K562 (cell line): Measurements from ENCODE around the gene VPS26A. TPM values are rescaled to one million over a fixed set of nuclear protein-coding genes. Genes with fewer than 3 reads are reported as not detected.
"Not testable (repeated sequence)": the region's sequence is repeated elsewhere in the genome, so short reads cannot be mapped to it uniquely, and the experiment has no call there.

ENCODE experiments used
- ATAC-seq: fragments of 200-7000 bp; cut with Tn5 transposase; 3 replicates; pipeline ENCODE4 v1.9.1; 2020; ENCODE audit warnings: moderate library complexity
- BruUV-seq: library from RNA; stranded (reverse); fragments of 400-500 nt; replicated peaks from 2 replicates; lab custom pipeline; 2021; lab: Mats Ljungman, UMichigan
- CTCF ChIA-PET: fragments of 300-600 bp; formaldehyde crosslinking; extraction: SDS; loops from one replicate; lab custom pipeline; 2021; ENCODE audit warnings: low intra/inter-chr PET ratio; lab: Yijun Ruan, JAX
- POLR2A ChIA-PET: fragments of 300-600, 350-650 bp; sonication (Branson Sonifier 250); formaldehyde crosslinking; extraction: SDS; loops from one replicate; lab custom pipeline; 2021; ENCODE audit warnings: antibody characterized with exemption, inconsistent platforms; lab: Yijun Ruan, JAX
- DNase-seq, 4 experiments: peaks; one replicate each; pipeline versions ENCODE4 v3.0.0 to v3.0.0-alpha.2; 2011 to 2018; ENCODE audit warnings: low spot score in 3 of 4, mixed read lengths in 3 of 4; ENCODE audit errors: extremely low read depth in 1 of 4
- FAIRE-seq: peaks from 2 replicates; lab custom pipeline; 2011; peaks lifted over from hg19 to GRCh38; lab: Jason Lieb, UNC
- H2AFZ ChIP-seq: 2 replicates; pipeline ENCODE4 v1.6.0; 2011; ENCODE audit warnings: low read depth, low read length, control low read depth, inconsistent platforms
- H3K27ac ChIP-seq: fragments of 200-600 bp; 3 replicates; pipeline ENCODE4 v1.8.0; 2011; ENCODE audit warnings: low read depth, mild to moderate bottlenecking, control low read depth, inconsistent platforms, low read length, moderate library complexity, mixed read lengths; ENCODE audit errors: extremely low read depth
- H3K27me3 ChIP-seq, 2 experiments: fragments of 300-600 bp in 1 of 2; 2 replicates in 1 of 2; 3 replicates in 1 of 2; pipeline versions ENCODE4 v1.6.0 to v1.8.0; 2011; ENCODE audit warnings: inconsistent platforms in 2 of 2, low read length in 2 of 2, mild to moderate bottlenecking in 1 of 2, mixed read lengths in 1 of 2, moderate library complexity in 1 of 2; ENCODE audit not compliant: control insufficient read depth in 2 of 2, insufficient read depth in 2 of 2
- H3K36me3 ChIP-seq: fragments of 300-600 bp; 3 replicates; pipeline ENCODE4 v1.8.0; 2011; ENCODE audit warnings: mild to moderate bottlenecking, low read length, inconsistent platforms; ENCODE audit not compliant: control insufficient read depth, insufficient read depth
- H3K4me1 ChIP-seq, 2 experiments: fragments of 200-600 bp in 1 of 2; replicated peaks in 1 of 2; 2 replicates in 1 of 2; 3 replicates in 1 of 2; pipeline versions ENCODE4 v1.5.1 to v1.8.0; 2011; ENCODE audit warnings: inconsistent platforms in 2 of 2, low read length in 2 of 2, mild to moderate bottlenecking in 1 of 2, mixed read lengths in 1 of 2, moderate library complexity in 1 of 2; ENCODE audit not compliant: control insufficient read depth in 2 of 2, insufficient read depth in 2 of 2
- H3K4me2 ChIP-seq: 2 replicates; pipeline ENCODE4 v1.6.1; 2011; ENCODE audit warnings: low read length, control low read depth, inconsistent platforms, mixed read lengths; ENCODE audit not compliant: insufficient read depth
- H3K4me3 ChIP-seq: fragments of 200-600 bp; sonication (generic), shearing (Covaris generic); 2 replicates; pipeline ENCODE4 v1.5.1; 2016; ENCODE audit warnings: control low read depth, inconsistent platforms
- H3K79me2 ChIP-seq: fragments of 200-600 bp; 3 replicates; pipeline ENCODE4 v1.8.0; 2011; ENCODE audit warnings: low read length, inconsistent platforms; ENCODE audit not compliant: control insufficient read depth, insufficient read depth
- H3K9ac ChIP-seq, 2 experiments: 2 replicates each; pipeline versions ENCODE4 v1.6.0 to v1.6.1; 2011; ENCODE audit warnings: low read depth in 2 of 2, low read length in 2 of 2, control low read depth in 1 of 2, inconsistent platforms in 1 of 2, mild to moderate bottlenecking in 1 of 2, mixed read lengths in 1 of 2; ENCODE audit not compliant: insufficient read depth in 1 of 2
- H3K9me1 ChIP-seq: one replicate; pipeline ENCODE4 v1.6.0; 2011; ENCODE audit warnings: inconsistent platforms, mild to moderate bottlenecking, low read length, moderate library complexity; ENCODE audit not compliant: control insufficient read depth, insufficient read depth
- H3K9me3 ChIP-seq: replicated peaks from 2 replicates; pipeline ENCODE4 v1.5.1; 2011; ENCODE audit warnings: low read depth, low read length, inconsistent platforms; ENCODE audit not compliant: control insufficient read depth, insufficient read depth
- H4K20me1 ChIP-seq: replicated peaks from 2 replicates; pipeline ENCODE4 v1.6.1; 2011; ENCODE audit warnings: low read length, inconsistent platforms, mixed read lengths; ENCODE audit not compliant: control insufficient read depth, insufficient read depth
- PHF8 ChIP-seq: fragments of 200-600 bp; sonication (generic); IDR thresholded peaks from 2 replicates; pipeline ENCODE4 v1.6.1; 2012; ENCODE audit warnings: mixed run types, mild to moderate bottlenecking, inconsistent platforms, low read length, moderate library complexity, borderline replicate concordance
- ZNF121 ChIP-seq: sonication (generic); formaldehyde crosslinking; conservative IDR thresholded peaks from 2 replicates; pipeline ENCODE4 v1.8.0; 2022; ENCODE audit warnings: missing genetic modification reagents
- WGBS: fragments of 100-300 bp; shearing (Covaris generic); methylation state at CpG from one replicate; pipeline ENCODE4 v1.1.6; 2016; ENCODE audit warnings: low coverage, mixed read lengths; ENCODE audit not compliant: insufficient coverage; ENCODE audit errors: missing lambda C conversion rate; 5-methylcytosine and 5-hydroxymethylcytosine counted together
- in situ Hi-C: fragments of 300-500 bp; cut with MboI; formaldehyde crosslinking; loops from 4 replicates; pipeline ENCODE4 v1.15.0; 2018; ENCODE audit warnings: inconsistent platforms, mixed read lengths
- intact Hi-C: fragments of 100-400 bp; cut with micrococcal nuclease; formaldehyde crosslinking; loops from 2 replicates; pipeline ENCODE4 v1.14.2; 2022
- polyA plus RNA-seq, 8 experiments: library from polyadenylated mRNA; depleted of rRNA in 4 of 8; stranded (reverse) in 5 of 8; unstranded in 3 of 8; fragments of >200 nt; fragmentation: Nextera tagmentation in 2 of 8; fragmentation: Illumina TruSeq in 1 of 8; extraction: Ambion mirVana in 2 of 8; extraction: Trizol in 1 of 8; gene quantifications; 2 replicates each; pipeline versions ENCODE4 v1.2.1 to v1.2.3, GENCODE V29; 2011 to 2014; ENCODE audit warnings: inconsistent platforms in 1 of 8, missing spikeins in 1 of 8
- total RNA-seq, 7 experiments: library from RNA; depleted of rRNA in 6 of 7; stranded (reverse); fragments of >200 nt in 6 of 7; fragmentation: Illumina TruSeq in 2 of 7; extraction: Trizol in 2 of 7; gene quantifications; 2 replicates each; pipeline versions ENCODE4 v1.2.1 to v1.2.3, GENCODE V29; 2011 to 2021; ENCODE audit warnings: low replicate concordance in 1 of 7
- TF ChIP-seq, protein P1 (sequence below): fragments of 200-800 bp; sonication (Bioruptor generic); IDR thresholded peaks from 2 replicates; pipeline ENCODE4 v1.6.1; 2017; ENCODE audit warnings: missing genetic modification characterization, missing compliant biosample characterization
- TF ChIP-seq, protein P2 (sequence below): fragments of 250-450 bp; sonication (Bioruptor Pico); IDR thresholded peaks from 2 replicates; pipeline ENCODE4 v1.5.0; 2021
- TF ChIP-seq, protein P3 (sequence below), 3 experiments: IDR thresholded peaks in 2 of 3; conservative IDR thresholded peaks in 1 of 3; 2 replicates each; pipeline ENCODE4 v1.5.1; 2011 to 2012; ENCODE audit warnings: low read length in 3 of 3, mild to moderate bottlenecking in 3 of 3, control low read depth in 2 of 3, improper control_type of control experiment in 1 of 3, inconsistent platforms in 1 of 3, low read depth in 1 of 3, mixed read lengths in 1 of 3, moderate library complexity in 1 of 3; ENCODE audit not compliant: insufficient read depth in 2 of 3

VPS26A gene
- total and polyA plus RNA-seq, 9 of the 15 experiments (the other 6 are each of a cell fraction or from before 2014, with no cell fraction given), result 47.1 to 137 (median 69.3) TPM

DNA sequence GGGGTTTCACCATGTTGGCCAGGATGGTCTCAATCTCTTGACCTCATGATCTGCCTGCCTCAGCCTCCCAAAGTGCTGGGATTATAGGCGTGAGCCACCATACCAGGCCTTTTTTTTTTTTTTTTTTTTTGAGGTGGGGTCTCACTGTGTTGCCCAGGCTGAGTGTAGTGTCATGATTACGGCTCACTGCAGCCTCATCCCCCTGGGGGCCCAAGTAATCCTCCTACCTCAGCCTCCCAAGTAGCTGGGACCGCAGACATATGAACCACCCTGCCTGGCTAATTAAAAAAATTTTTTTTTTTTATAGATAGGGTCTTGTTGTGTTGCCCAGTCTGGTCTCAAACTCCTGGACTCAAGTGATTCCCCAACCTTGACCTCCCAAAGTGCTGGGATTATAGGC, 18.1 kb downstream of the VPS26A start:
- in situ Hi-C loops, H3K4me2 ChIP-seq, H3K9me1 ChIP-seq, ATAC-seq, H3K4me1 ChIP-seq, intact Hi-C loops, BruUV-seq, FAIRE-seq, H2AFZ ChIP-seq, H3K9ac ChIP-seq, H3K9me3 ChIP-seq, H4K20me1 ChIP-seq, CTCF ChIA-PET, H3K27ac ChIP-seq, DNase-seq, H3K4me3 ChIP-seq, H3K27me3 ChIP-seq: not testable (repeated sequence)
- TF ChIP-seq ZNF121, result peak; percentile 82
- WGBS, result 100% methylated on average over 2 of the region's 3 CpGs
- Histone ChIP-seq H3K79me2 (peaks cover 86% of the 10 kb centered on the region), H3K36me3 (peaks cover 27% of the 10 kb centered on the region; the same call in 2 of the 3 replicates)
- POLR2A ChIA-PET, result interaction anchor here (0.7 to 1.0 kb wide), 3 partner anchors 28 to 652 kb away, joined by 3 to 4 read pairs (median 3); no protein-coding TSS in a partner anchor

DNA sequence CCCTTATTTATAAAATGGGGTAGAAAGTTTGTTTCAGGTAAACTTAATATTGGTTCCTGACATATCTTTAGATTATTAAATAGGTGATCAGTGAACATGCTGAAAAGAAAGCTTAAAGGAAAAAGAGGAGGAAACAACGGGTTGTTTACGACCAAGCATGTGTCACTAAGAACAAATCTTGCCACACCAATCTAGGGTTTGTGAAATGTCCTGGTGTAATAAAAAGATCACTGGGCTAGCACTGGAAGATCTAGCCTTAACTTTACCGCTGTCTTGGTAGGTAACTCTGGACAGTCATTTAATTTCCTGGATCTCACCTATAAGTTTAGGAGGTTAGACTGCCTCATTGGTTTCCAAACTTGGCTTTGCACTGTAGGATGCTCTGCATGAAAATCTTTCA, 19.0 kb downstream of the VPS26A start:
- FAIRE-seq (no peak), DNase-seq (no peak), ATAC-seq (0 out of 3 replicates have a peak, but pooled peaks have one; percentile 9)
- ChIA-PET POLR2A (interaction anchor here (0.6 to 1.1 kb wide), 6 partner anchors 10 to 653 kb away, joined by 3 to 4 read pairs (median 3); no protein-coding TSS in a partner anchor), CTCF (no interaction called here)
- Histone ChIP-seq H3K27me3 (no peaks in the 10 kb centered on the region), H3K9me1 (no peaks in the 10 kb centered on the region), H3K4me2 (no peak overlapping the region), H3K79me2 (peaks cover 87% of the 10 kb centered on the region), H3K36me3 (peaks cover 20% of the 10 kb centered on the region; the same call in 1 of the 3 replicates), H4K20me1 (no peaks in the 10 kb centered on the region; the same call in 1 of the 2 replicates), H3K9me3 (no peaks in the 10 kb centered on the region), H3K9ac (no peak overlapping the region), H3K4me1 (no peaks in the 10 kb centered on the region; a peak in 1 of 5 replicates), H2AFZ (no peak overlapping the region), H3K4me3 (no peak overlapping the region), H3K27ac (no peak overlapping the region)
- TF ChIP-seq, protein P1, sequence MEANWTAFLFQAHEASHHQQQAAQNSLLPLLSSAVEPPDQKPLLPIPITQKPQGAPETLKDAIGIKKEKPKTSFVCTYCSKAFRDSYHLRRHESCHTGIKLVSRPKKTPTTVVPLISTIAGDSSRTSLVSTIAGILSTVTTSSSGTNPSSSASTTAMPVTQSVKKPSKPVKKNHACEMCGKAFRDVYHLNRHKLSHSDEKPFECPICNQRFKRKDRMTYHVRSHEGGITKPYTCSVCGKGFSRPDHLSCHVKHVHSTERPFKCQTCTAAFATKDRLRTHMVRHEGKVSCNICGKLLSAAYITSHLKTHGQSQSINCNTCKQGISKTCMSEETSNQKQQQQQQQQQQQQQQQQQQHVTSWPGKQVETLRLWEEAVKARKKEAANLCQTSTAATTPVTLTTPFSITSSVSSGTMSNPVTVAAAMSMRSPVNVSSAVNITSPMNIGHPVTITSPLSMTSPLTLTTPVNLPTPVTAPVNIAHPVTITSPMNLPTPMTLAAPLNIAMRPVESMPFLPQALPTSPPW, result no peak
- TF ChIP-seq, protein P2, sequence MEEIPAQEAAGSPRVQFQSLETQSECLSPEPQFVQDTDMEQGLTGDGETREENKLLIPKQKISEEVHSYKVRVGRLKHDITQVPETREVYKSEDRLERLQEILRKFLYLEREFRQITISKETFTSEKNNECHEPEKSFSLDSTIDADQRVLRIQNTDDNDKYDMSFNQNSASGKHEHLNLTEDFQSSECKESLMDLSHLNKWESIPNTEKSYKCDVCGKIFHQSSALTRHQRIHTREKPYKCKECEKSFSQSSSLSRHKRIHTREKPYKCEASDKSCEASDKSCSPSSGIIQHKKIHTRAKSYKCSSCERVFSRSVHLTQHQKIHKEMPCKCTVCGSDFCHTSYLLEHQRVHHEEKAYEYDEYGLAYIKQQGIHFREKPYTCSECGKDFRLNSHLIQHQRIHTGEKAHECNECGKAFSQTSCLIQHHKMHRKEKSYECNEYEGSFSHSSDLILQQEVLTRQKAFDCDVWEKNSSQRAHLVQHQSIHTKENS, result no peak
- TF ChIP-seq, protein P3, sequence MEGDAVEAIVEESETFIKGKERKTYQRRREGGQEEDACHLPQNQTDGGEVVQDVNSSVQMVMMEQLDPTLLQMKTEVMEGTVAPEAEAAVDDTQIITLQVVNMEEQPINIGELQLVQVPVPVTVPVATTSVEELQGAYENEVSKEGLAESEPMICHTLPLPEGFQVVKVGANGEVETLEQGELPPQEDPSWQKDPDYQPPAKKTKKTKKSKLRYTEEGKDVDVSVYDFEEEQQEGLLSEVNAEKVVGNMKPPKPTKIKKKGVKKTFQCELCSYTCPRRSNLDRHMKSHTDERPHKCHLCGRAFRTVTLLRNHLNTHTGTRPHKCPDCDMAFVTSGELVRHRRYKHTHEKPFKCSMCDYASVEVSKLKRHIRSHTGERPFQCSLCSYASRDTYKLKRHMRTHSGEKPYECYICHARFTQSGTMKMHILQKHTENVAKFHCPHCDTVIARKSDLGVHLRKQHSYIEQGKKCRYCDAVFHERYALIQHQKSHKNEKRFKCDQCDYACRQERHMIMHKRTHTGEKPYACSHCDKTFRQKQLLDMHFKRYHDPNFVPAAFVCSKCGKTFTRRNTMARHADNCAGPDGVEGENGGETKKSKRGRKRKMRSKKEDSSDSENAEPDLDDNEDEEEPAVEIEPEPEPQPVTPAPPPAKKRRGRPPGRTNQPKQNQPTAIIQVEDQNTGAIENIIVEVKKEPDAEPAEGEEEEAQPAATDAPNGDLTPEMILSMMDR (IDR thresholded peaks at IDR 0.05 in 2 of 3, conservative IDR thresholded peaks at IDR 0.05 in 1 of 3; ENCODE audit: insufficient read depth in 2 of 3, low read depth in 1 of 3, low read length in 3 of 3), result peak in 1 of 3 experiments; percentile 5; a peak in 1 of 6 replicates
- TF ChIP-seq PHF8, result no peak
- intact Hi-C loops (no loop called here), in situ Hi-C loops (no loop called here)
- BruUV-seq, result no TSS peak
- 55% methylated on average over 3 of the region's 3 CpGs for WGBS
